HPDE6-E6E7 (cell line): ENCODE data around the gene NUDT4B.
"Not testable (repeated sequence)": the region's sequence is repeated elsewhere in the genome, so short reads cannot be mapped to it uniquely, and the experiment has no call there.

Experiments used
- DNase-seq: peaks from one replicate; pipeline ENCODE4 v3.0.0; 2011; ENCODE audit warnings: missing footprints; ENCODE audit errors: extremely low spot score

NUDT4B gene

GRCh38 chr1:148748563-148749334, at the start of gene NUDT4B:
TSS of gene NUDT4B (plus strand) at chr1:148748774. CDS start at chr1:148748953, 179 bp downstream.
- DNase-seq: not testable (repeated sequence)

- DNase-seq: not testable (repeated sequence)
These were observed 49.2 kb upstream of the NUDT4B start for GRCh38 chr1:148699357-148699756.

GRCh38 chr1:148702242-148702641, 46.3 kb upstream of the NUDT4B start:
- not testable (repeated sequence) for DNase-seq

GRCh38 chr1:148703973-148704591, 44.5 kb upstream of the NUDT4B start:
- not testable (repeated sequence) for DNase-seq

GRCh38 chr1:148705316-148705948, 43.1 kb upstream of the NUDT4B start:
- DNase-seq: not testable (repeated sequence)

GRCh38 chr1:148708779-148709333, 39.7 kb upstream of the NUDT4B start:
- not testable (repeated sequence) for DNase-seq

GRCh38 chr1:148710772-148711523, 37.6 kb upstream of the NUDT4B start:
- DNase-seq: not testable (repeated sequence)

- not testable (repeated sequence) for DNase-seq
These were observed 36.2 kb upstream of the NUDT4B start for GRCh38 chr1:148712353-148712752.

GRCh38 chr1:148715518-148715917, 33.1 kb upstream of the NUDT4B start:
- DNase-seq: not testable (repeated sequence)

- not testable (repeated sequence) for DNase-seq
These were observed 31.5 kb upstream of the NUDT4B start for GRCh38 chr1:148716966-148717520.

- not testable (repeated sequence) for DNase-seq
These were observed 27.7 kb upstream of the NUDT4B start for GRCh38 chr1:148720918-148721317.

- DNase-seq: not testable (repeated sequence)
These were observed 25.8 kb upstream of the NUDT4B start for GRCh38 chr1:148722758-148723157.

GRCh38 chr1:148723515-148723914, 25.1 kb upstream of the NUDT4B start:
- DNase-seq: not testable (repeated sequence)

GRCh38 chr1:148724872-148725271, 23.7 kb upstream of the NUDT4B start:
- not testable (repeated sequence) for DNase-seq

- DNase-seq: not testable (repeated sequence)
These were observed 20.7 kb upstream of the NUDT4B start for GRCh38 chr1:148727862-148728261.

GRCh38 chr1:148729128-148729527, 19.4 kb upstream of the NUDT4B start:
- DNase-seq: not testable (repeated sequence)

GRCh38 chr1:148729541-148729940, 19.0 kb upstream of the NUDT4B start:
- DNase-seq: not testable (repeated sequence)

- DNase-seq: not testable (repeated sequence)
These were observed 16.3 kb upstream of the NUDT4B start for GRCh38 chr1:148732277-148732676.

- not testable (repeated sequence) for DNase-seq
These were observed 14.8 kb upstream of the NUDT4B start for GRCh38 chr1:148733585-148734310.

GRCh38 chr1:148734311-148734662, 14.3 kb upstream of the NUDT4B start:
- not testable (repeated sequence) for DNase-seq
